ENCODE data around the gene QKI. TPM values are rescaled to one million over a fixed set of nuclear protein-coding genes. Genes with fewer than 3 reads are reported as not detected.

QKI gene
- total RNA-seq, 4 donors from 2014 or later, result 283 to 425 (median 344) TPM

DNA sequence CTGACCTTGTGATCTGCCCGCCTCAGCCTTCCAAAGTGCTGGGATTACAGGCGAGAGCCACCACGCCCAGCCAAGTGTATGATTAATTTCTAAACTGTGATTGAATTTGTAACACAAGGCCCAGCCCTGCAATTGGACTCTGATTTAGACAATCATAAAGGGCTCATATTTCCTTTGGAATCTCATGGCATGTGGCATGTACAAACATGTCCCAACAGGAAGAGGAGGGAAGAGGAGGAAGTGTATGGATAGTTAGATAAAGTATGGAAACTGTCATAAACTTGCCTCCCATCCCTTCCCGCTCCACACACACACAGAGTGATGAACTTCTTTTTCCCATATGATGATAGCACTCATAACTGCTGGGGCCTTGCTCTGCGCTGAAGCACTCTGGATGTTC is 27.2 kb upstream of the QKI start:
- Histone ChIP-seq H3K36me3 (no peaks in the 10 kb centered on the region), H3K27ac (no peak overlapping the region), H3K4me3 (no peak overlapping the region), H3K4me1 (peaks cover 0 to 7% of the 10 kb centered on the region in 2 donors), H3K9me3 (no peaks in the 10 kb centered on the region), H3K27me3 (no peaks in the 10 kb centered on the region)
- TF ChIP-seq POLR2A (IDR thresholded peaks at IDR 0.05), result no peak
- TF ChIP-seq, protein P1, sequence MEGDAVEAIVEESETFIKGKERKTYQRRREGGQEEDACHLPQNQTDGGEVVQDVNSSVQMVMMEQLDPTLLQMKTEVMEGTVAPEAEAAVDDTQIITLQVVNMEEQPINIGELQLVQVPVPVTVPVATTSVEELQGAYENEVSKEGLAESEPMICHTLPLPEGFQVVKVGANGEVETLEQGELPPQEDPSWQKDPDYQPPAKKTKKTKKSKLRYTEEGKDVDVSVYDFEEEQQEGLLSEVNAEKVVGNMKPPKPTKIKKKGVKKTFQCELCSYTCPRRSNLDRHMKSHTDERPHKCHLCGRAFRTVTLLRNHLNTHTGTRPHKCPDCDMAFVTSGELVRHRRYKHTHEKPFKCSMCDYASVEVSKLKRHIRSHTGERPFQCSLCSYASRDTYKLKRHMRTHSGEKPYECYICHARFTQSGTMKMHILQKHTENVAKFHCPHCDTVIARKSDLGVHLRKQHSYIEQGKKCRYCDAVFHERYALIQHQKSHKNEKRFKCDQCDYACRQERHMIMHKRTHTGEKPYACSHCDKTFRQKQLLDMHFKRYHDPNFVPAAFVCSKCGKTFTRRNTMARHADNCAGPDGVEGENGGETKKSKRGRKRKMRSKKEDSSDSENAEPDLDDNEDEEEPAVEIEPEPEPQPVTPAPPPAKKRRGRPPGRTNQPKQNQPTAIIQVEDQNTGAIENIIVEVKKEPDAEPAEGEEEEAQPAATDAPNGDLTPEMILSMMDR (IDR thresholded peaks at IDR 0.05 in 4 of 5, conservative IDR thresholded peaks at IDR 0.05 in 1 of 5), result no peak
- in situ Hi-C loops (cut with MboI; ENCODE audit: low sequenced_read_pairs in 4 of 4) (no loop called here), intact Hi-C loops (cut with DNase I; ENCODE audit: low total_unique reads) (no loop called here)
- DNase-seq, result no peak
- ATAC-seq, result no peak

DNA sequence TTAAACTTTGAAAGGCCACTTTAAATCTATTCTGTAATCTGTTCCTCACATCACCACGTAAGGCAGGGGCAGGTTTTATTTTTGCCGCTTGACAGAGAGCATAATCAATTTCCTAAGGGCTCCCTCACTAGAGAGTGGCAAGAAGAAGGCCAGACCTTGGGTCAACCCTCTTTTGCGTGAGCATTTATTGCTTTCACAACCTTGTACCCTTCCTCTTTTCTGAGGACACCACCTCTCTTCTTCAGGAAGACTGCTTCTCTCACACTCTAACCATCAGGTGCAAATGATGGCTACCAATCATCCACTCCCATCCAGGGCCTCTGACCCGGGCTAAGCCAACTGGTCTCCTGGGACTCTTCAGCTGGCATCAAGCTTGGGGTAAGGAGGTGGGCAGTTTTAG is 25.2 kb upstream of the QKI start:
- TF ChIP-seq, protein P1 (IDR thresholded peaks at IDR 0.05 in 4 of 5, conservative IDR thresholded peaks at IDR 0.05 in 1 of 5), result no peak
- no peak for TF ChIP-seq POLR2A (IDR thresholded peaks at IDR 0.05)
- H3K9me3 ChIP-seq, result no peaks in the 10 kb centered on the region
- peaks cover 3 to 11% of the 10 kb centered on the region in 2 donors for H3K4me1 ChIP-seq
- H3K4me3 ChIP-seq, result no peak overlapping the region
- intact Hi-C loops (cut with DNase I; ENCODE audit: low total_unique reads), result no loop called here
- ATAC-seq, result no peak
- no peak overlapping the region for H3K27ac ChIP-seq
- in situ Hi-C loops (cut with MboI; ENCODE audit: low sequenced_read_pairs in 4 of 4), result no loop called here
- H3K36me3 ChIP-seq, result no peaks in the 10 kb centered on the region
- H3K27me3 ChIP-seq, result no peaks in the 10 kb centered on the region
- DNase-seq, result no peak

DNA sequence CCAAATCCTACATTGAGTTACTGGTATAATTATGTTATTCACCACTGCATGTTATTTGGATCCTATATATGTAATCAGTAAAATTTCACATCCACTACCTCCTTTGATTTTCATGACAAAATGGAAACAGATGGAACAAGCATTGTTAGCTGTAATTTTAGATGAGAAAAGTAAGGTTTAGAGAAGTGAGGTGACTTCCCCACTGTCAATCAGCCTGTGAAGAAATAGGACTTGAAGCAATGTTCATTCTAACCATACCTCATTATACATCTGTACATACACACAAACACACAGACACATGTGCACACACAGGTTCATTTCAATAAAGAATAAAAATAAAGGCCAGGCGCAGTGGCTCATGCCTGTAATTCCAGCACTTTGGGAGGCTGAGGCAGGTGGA is 23.7 kb upstream of the QKI start:
- Histone ChIP-seq H3K4me1 (peaks cover 5 to 12% of the 10 kb centered on the region in 2 donors), H3K9me3 (no peaks in the 10 kb centered on the region), H3K27ac (no peak overlapping the region), H3K27me3 (no peaks in the 10 kb centered on the region), H3K36me3 (no peaks in the 10 kb centered on the region), H3K4me3 (no peak overlapping the region)
- no peak for TF ChIP-seq POLR2A (IDR thresholded peaks at IDR 0.05)
- TF ChIP-seq, protein P1 (IDR thresholded peaks at IDR 0.05 in 4 of 5, conservative IDR thresholded peaks at IDR 0.05 in 1 of 5), result no peak
- no peak for DNase-seq
- intact Hi-C loops (cut with DNase I; ENCODE audit: low total_unique reads) (no loop called here), in situ Hi-C loops (cut with MboI; ENCODE audit: low sequenced_read_pairs in 4 of 4) (loop anchor here in 1 of 4 donors (5.0 kb wide), 1 partner anchor 43 kb away; no protein-coding TSS in a partner anchor)
- no peak for ATAC-seq

DNA sequence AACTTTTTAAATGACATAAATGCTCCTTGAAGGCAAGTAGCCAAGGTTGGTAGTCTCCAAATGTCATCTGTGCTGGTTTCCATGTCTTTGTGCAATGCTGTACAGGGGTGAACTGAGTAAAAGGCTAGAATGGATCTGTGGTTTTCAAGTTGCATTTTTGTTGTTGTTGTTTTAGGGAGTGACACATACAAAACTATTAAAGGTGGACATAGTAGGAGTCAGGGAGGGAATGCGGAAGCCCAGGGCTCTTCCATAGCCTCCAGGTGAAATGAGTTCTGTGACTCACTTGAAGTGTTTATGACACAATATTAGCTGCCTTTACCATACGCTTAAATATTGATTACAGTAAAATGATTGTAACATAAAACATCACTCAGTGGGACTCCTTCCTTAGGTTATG is 22.5 kb upstream of the QKI start:
- in situ Hi-C loops (cut with MboI; ENCODE audit: low sequenced_read_pairs in 4 of 4), result loop anchor here in 1 of 4 donors (5.0 kb wide), 1 partner anchor 45 kb away; no protein-coding TSS in a partner anchor
- DNase-seq (no peak), ATAC-seq (no peak)

More for the DNA sequence above, 22.5 kb upstream of the QKI start:
- intact Hi-C loops (cut with DNase I; ENCODE audit: low total_unique reads), result no loop called here
- Histone ChIP-seq H3K9me3 (no peaks in the 10 kb centered on the region), H3K27me3 (no peaks in the 10 kb centered on the region), H3K4me3 (no peak overlapping the region), H3K27ac (no peak overlapping the region), H3K4me1 (peaks cover 7 to 20% of the 10 kb centered on the region in 2 donors), H3K36me3 (no peaks in the 10 kb centered on the region)
- no peak for TF ChIP-seq POLR2A (IDR thresholded peaks at IDR 0.05)
- TF ChIP-seq, protein P1 (IDR thresholded peaks at IDR 0.05 in 4 of 5, conservative IDR thresholded peaks at IDR 0.05 in 1 of 5), result no peak

Data from gastrocnemius medialis (tissue), 4 donors.